OCI-LY7 (cell line): Measurements from ENCODE around the gene AWAT1.

ENCODE experiments used
- EZH2phosphoT487 ChIP-seq: fragments of 200-600 bp; sonication (generic); IDR thresholded peaks from 2 replicates; pipeline ENCODE4 v1.6.1; 2018; ENCODE audit warnings: low read depth, borderline replicate concordance, mild to moderate bottlenecking, mixed run types, antibody characterized with exemption, low read length, moderate library complexity, mixed read lengths
- TF ChIP-seq, protein P1 (sequence below): fragments of 200-600 bp; sonication (generic); conservative IDR thresholded peaks from 2 replicates; pipeline ENCODE4 v1.5.1; 2014; ENCODE audit warnings: mild to moderate bottlenecking, antibody characterized with exemption, low read length, moderate library complexity, mixed read lengths

GRCh38 chrX:70268034-70268433 is 33.6 kb downstream of the AWAT1 start, which contains the start of gene ARR3:
- TF ChIP-seq, protein P1, sequence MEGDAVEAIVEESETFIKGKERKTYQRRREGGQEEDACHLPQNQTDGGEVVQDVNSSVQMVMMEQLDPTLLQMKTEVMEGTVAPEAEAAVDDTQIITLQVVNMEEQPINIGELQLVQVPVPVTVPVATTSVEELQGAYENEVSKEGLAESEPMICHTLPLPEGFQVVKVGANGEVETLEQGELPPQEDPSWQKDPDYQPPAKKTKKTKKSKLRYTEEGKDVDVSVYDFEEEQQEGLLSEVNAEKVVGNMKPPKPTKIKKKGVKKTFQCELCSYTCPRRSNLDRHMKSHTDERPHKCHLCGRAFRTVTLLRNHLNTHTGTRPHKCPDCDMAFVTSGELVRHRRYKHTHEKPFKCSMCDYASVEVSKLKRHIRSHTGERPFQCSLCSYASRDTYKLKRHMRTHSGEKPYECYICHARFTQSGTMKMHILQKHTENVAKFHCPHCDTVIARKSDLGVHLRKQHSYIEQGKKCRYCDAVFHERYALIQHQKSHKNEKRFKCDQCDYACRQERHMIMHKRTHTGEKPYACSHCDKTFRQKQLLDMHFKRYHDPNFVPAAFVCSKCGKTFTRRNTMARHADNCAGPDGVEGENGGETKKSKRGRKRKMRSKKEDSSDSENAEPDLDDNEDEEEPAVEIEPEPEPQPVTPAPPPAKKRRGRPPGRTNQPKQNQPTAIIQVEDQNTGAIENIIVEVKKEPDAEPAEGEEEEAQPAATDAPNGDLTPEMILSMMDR = no peak
- no peak for TF ChIP-seq EZH2phosphoT487
